HepG2 (cell line): Measurements from ENCODE around the gene GJB1. TPM values are rescaled to one million over a fixed set of nuclear protein-coding genes. Genes with fewer than 3 reads are reported as not detected.

Source experiments
- ATAD3A ChIP-seq: sonication (generic); formaldehyde crosslinking; IDR thresholded peaks from 2 replicates; pipeline ENCODE4 v1.4.0; 2020; ENCODE audit warnings: missing genetic modification reagents
- DNMT1 ChIP-seq: sonication (generic); formaldehyde crosslinking; IDR thresholded peaks from 2 replicates; pipeline ENCODE4 v1.5.1; 2020; ENCODE audit warnings: mild to moderate bottlenecking, missing genetic modification reagents
- DPF2 ChIP-seq: sonication (generic); formaldehyde crosslinking; IDR thresholded peaks from 2 replicates; pipeline ENCODE4 v1.4.0; 2020; ENCODE audit warnings: mild to moderate bottlenecking, low read depth, missing genetic modification reagents, borderline replicate concordance
- GABPB1 ChIP-seq: IDR thresholded peaks from 2 replicates; pipeline ENCODE4 v1.6.1; 2016; ENCODE audit warnings: mild to moderate bottlenecking, missing genetic modification reagents, moderate library complexity, missing compliant biosample characterization
- HES4 ChIP-seq: sonication (generic); formaldehyde crosslinking; IDR thresholded peaks from 2 replicates; pipeline ENCODE4 v1.9.0; 2021; ENCODE audit warnings: mild to moderate bottlenecking, missing genetic modification reagents, borderline replicate concordance
- IRF2 ChIP-seq: IDR thresholded peaks from 2 replicates; pipeline ENCODE4 v1.6.1; 2018; ENCODE audit warnings: missing genetic modification reagents, missing compliant biosample characterization
- JUN ChIP-seq: sonication (generic); formaldehyde crosslinking; IDR thresholded peaks from 2 replicates; pipeline ENCODE4 v1.4.0; 2020; ENCODE audit warnings: mild to moderate bottlenecking, missing genetic modification reagents
- KAT2B ChIP-seq: fragments of 150-350 bp; IDR thresholded peaks from 2 replicates; pipeline ENCODE4 v1.6.1; 2014; ENCODE audit warnings: low read depth, low read length, borderline replicate concordance
- KDM3A ChIP-seq: IDR thresholded peaks from 2 replicates; pipeline ENCODE4 v1.6.1; 2018; ENCODE audit warnings: low read depth, missing compliant biosample characterization
- NBN ChIP-seq: fragments of 450-650 bp; conservative IDR thresholded peaks from 2 replicates; pipeline ENCODE4 v1.6.1; 2017
- NFRKB ChIP-seq: fragments of 450-650 bp; IDR thresholded peaks from 2 replicates; pipeline ENCODE4 v1.6.1; 2017
- NFYB ChIP-seq: sonication (generic); formaldehyde crosslinking; IDR thresholded peaks from 2 replicates; pipeline ENCODE4 v1.4.0; 2020; ENCODE audit warnings: missing genetic modification reagents
- ZBTB1 ChIP-seq: sonication (generic); formaldehyde crosslinking; IDR thresholded peaks from 2 replicates; pipeline ENCODE4 v1.4.0; 2020; ENCODE audit warnings: missing genetic modification reagents, borderline replicate concordance
- ZFP82 ChIP-seq: sonication (generic); formaldehyde crosslinking; IDR thresholded peaks from 2 replicates; pipeline ENCODE4 v1.5.1; 2020; ENCODE audit warnings: mild to moderate bottlenecking, missing genetic modification reagents, borderline replicate concordance
- ZNF543 ChIP-seq: sonication (generic); formaldehyde crosslinking; IDR thresholded peaks from 2 replicates; pipeline ENCODE4 v1.4.0; 2020; ENCODE audit warnings: mild to moderate bottlenecking, missing genetic modification reagents
- polyA plus RNA-seq, 8 experiments: library from polyadenylated mRNA; depleted of rRNA in 3 of 8; stranded (reverse) in 7 of 8; unstranded in 1 of 8; fragments of >200 nt; fragmentation: Illumina TruSeq in 4 of 8; extraction: Trizol in 4 of 8; gene quantifications; 2 replicates each; pipeline versions ENCODE4 v1.2.1 to v1.2.3, GENCODE V29; 2011 to 2016; ENCODE audit warnings: low read depth in 4 of 8, missing spikeins in 1 of 8, mixed read lengths in 1 of 8; ENCODE audit not compliant: insufficient read depth in 1 of 8
- total RNA-seq, 5 experiments: library from RNA; depleted of rRNA; stranded (reverse); fragments of >200 nt; fragmentation: Illumina TruSeq; extraction: Trizol; gene quantifications; 2 replicates each; pipeline ENCODE4 v1.2.3, GENCODE V29; 2016; ENCODE audit warnings: low read depth in 1 of 5
- TF ChIP-seq, protein P1 (sequence below): sonication (generic); formaldehyde crosslinking; IDR thresholded peaks from 2 replicates; pipeline ENCODE4 v1.5.1; 2020; ENCODE audit warnings: missing genetic modification reagents, mild to moderate bottlenecking, borderline replicate concordance
- TF ChIP-seq, protein P2 (sequence below): sonication (generic); formaldehyde crosslinking; IDR thresholded peaks from 2 replicates; pipeline ENCODE4 v1.4.0; 2020; ENCODE audit warnings: missing genetic modification reagents
- TF ChIP-seq, protein P3 (sequence below): sonication (generic); formaldehyde crosslinking; IDR thresholded peaks from 2 replicates; pipeline ENCODE4 v1.4.0; 2020; ENCODE audit warnings: missing genetic modification reagents
- TF ChIP-seq, protein P4 (sequence below): sonication (generic); formaldehyde crosslinking; IDR thresholded peaks from 2 replicates; pipeline ENCODE4 v1.5.0; 2020; ENCODE audit warnings: mild to moderate bottlenecking, missing genetic modification reagents, borderline replicate concordance

The GJB1 gene
- total and polyA plus RNA-seq, 2 of the 13 experiments (the other 11 are each of a cell fraction or from before 2014, with no cell fraction given) = 111 to 161 TPM

DNA sequence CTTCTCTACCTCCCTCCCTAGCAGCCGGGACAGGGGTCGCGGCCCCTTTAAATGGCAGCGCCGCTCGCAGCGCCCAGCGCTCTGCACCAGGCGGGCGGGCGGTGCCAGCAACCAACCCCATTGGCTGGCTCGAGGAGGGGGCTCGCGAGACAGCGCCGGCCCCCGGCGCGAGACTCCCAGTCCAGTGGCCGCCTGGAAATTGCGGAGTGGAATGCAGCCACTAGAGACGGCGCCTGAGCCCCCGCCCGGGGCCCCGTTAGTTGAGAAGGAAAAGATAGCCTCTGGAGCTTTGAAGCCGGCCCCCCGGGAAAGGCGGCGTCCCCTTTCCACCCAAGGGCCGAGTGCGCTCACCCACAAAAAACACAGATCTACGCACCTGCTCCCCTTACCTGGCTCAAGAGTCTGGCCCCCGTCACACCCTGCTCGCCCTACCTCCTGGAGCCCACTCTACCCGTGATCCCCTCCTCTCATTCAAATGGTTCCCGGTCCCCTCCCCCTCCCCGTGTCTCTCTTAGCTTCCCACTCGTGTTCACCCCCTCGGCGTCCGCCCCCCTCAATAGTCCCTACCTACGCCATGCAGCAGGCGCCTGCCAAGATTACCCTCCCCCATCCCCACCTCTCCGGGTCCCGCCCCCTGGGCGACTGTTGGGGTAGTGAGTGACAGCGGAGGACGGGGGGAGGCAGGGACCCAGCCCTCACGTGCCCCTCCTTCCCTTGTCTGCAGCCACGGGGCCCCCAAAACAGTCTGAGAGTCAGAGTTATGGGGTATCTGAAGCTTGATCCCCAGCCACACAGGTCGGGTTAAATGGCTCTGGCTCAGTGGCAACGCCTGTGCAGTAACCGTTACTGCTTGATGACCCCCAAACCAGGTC is 31.3 kb downstream of the GJB1 start, which contains the start of gene ZMYM3 (continued):
- TF ChIP-seq DNMT1 (CRISPR knock-in tag) = no peak
- TF ChIP-seq NFYB = peak; percentile 81
- TF ChIP-seq HES4 = no peak
- no peak for TF ChIP-seq ZFP82 (CRISPR knock-in tag)
- TF ChIP-seq, protein P1, sequence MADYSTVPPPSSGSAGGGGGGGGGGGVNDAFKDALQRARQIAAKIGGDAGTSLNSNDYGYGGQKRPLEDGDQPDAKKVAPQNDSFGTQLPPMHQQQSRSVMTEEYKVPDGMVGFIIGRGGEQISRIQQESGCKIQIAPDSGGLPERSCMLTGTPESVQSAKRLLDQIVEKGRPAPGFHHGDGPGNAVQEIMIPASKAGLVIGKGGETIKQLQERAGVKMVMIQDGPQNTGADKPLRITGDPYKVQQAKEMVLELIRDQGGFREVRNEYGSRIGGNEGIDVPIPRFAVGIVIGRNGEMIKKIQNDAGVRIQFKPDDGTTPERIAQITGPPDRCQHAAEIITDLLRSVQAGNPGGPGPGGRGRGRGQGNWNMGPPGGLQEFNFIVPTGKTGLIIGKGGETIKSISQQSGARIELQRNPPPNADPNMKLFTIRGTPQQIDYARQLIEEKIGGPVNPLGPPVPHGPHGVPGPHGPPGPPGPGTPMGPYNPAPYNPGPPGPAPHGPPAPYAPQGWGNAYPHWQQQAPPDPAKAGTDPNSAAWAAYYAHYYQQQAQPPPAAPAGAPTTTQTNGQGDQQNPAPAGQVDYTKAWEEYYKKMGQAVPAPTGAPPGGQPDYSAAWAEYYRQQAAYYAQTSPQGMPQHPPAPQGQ = no peak
- no peak for TF ChIP-seq NFRKB
- TF ChIP-seq, protein P2, sequence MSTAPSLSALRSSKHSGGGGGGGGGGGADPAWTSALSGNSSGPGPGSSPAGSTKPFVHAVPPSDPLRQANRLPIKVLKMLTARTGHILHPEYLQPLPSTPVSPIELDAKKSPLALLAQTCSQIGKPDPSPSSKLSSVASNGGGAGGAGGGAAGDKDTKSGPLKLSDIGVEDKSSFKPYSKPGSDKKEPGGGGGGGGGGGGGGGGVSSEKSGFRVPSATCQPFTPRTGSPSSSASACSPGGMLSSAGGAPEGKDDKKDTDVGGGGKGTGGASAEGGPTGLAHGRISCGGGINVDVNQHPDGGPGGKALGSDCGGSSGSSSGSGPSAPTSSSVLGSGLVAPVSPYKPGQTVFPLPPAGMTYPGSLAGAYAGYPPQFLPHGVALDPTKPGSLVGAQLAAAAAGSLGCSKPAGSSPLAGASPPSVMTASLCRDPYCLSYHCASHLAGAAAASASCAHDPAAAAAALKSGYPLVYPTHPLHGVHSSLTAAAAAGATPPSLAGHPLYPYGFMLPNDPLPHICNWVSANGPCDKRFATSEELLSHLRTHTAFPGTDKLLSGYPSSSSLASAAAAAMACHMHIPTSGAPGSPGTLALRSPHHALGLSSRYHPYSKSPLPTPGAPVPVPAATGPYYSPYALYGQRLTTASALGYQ = 0 out of 2 replicates have a peak, but pooled peaks have one; percentile 32
- TF ChIP-seq KAT2B = no peak
- no peak for TF ChIP-seq DPF2
- TF ChIP-seq KDM3A (CRISPR knock-in tag) = no peak
- no peak for TF ChIP-seq NBN
- TF ChIP-seq ZBTB1 (CRISPR knock-in tag) = no peak
- no peak for TF ChIP-seq ZNF543 (CRISPR knock-in tag)
- TF ChIP-seq, protein P3, sequence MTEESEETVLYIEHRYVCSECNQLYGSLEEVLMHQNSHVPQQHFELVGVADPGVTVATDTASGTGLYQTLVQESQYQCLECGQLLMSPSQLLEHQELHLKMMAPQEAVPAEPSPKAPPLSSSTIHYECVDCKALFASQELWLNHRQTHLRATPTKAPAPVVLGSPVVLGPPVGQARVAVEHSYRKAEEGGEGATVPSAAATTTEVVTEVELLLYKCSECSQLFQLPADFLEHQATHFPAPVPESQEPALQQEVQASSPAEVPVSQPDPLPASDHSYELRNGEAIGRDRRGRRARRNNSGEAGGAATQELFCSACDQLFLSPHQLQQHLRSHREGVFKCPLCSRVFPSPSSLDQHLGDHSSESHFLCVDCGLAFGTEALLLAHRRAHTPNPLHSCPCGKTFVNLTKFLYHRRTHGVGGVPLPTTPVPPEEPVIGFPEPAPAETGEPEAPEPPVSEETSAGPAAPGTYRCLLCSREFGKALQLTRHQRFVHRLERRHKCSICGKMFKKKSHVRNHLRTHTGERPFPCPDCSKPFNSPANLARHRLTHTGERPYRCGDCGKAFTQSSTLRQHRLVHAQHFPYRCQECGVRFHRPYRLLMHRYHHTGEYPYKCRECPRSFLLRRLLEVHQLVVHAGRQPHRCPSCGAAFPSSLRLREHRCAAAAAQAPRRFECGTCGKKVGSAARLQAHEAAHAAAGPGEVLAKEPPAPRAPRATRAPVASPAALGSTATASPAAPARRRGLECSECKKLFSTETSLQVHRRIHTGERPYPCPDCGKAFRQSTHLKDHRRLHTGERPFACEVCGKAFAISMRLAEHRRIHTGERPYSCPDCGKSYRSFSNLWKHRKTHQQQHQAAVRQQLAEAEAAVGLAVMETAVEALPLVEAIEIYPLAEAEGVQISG (CRISPR knock-in tag) = no peak
- no peak for TF ChIP-seq IRF2
- no peak for TF ChIP-seq ATAD3A
- no peak for TF ChIP-seq JUN (CRISPR knock-in tag)
- TF ChIP-seq, protein P4, sequence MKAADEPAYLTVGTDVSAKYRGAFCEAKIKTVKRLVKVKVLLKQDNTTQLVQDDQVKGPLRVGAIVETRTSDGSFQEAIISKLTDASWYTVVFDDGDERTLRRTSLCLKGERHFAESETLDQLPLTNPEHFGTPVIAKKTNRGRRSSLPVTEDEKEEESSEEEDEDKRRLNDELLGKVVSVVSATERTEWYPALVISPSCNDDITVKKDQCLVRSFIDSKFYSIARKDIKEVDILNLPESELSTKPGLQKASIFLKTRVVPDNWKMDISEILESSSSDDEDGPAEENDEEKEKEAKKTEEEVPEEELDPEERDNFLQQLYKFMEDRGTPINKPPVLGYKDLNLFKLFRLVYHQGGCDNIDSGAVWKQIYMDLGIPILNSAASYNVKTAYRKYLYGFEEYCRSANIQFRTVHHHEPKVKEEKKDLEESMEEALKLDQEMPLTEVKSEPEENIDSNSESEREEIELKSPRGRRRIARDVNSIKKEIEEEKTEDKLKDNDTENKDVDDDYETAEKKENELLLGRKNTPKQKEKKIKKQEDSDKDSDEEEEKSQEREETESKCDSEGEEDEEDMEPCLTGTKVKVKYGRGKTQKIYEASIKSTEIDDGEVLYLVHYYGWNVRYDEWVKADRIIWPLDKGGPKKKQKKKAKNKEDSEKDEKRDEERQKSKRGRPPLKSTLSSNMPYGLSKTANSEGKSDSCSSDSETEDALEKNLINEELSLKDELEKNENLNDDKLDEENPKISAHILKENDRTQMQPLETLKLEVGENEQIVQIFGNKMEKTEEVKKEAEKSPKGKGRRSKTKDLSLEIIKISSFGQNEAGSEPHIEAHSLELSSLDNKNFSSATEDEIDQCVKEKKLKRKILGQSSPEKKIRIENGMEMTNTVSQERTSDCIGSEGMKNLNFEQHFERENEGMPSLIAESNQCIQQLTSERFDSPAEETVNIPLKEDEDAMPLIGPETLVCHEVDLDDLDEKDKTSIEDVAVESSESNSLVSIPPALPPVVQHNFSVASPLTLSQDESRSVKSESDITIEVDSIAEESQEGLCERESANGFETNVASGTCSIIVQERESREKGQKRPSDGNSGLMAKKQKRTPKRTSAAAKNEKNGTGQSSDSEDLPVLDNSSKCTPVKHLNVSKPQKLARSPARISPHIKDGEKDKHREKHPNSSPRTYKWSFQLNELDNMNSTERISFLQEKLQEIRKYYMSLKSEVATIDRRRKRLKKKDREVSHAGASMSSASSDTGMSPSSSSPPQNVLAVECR = no peak; the same call in 1 of the 2 replicates
- TF ChIP-seq GABPB1 = peak; percentile 69; the same call in 1 of the 2 replicates
